HepG2 (cell line): ENCODE results near the gene ZNRD2. TPM values are rescaled to one million over a fixed set of nuclear protein-coding genes. Genes with fewer than 3 reads are reported as not detected.

Source experiments
- CSRNP2 ChIP-seq: sonication (generic); formaldehyde crosslinking; conservative IDR thresholded peaks from 2 replicates; pipeline ENCODE4 v1.8.0; 2022; ENCODE audit warnings: low read depth, missing genetic modification reagents
- FOXC1 ChIP-seq: sonication (generic); formaldehyde crosslinking; IDR thresholded peaks from 2 replicates; pipeline ENCODE4 v1.8.0; 2022; ENCODE audit warnings: mild to moderate bottlenecking, missing genetic modification reagents, borderline replicate concordance
- HES4 ChIP-seq: sonication (generic); formaldehyde crosslinking; IDR thresholded peaks from 2 replicates; pipeline ENCODE4 v1.9.0; 2021; ENCODE audit warnings: mild to moderate bottlenecking, missing genetic modification reagents, borderline replicate concordance
- MBD4 ChIP-seq: IDR thresholded peaks from 2 replicates; pipeline ENCODE4 v1.6.1; 2012; ENCODE audit warnings: low read length, inconsistent platforms, borderline replicate concordance
- MXI1 ChIP-seq: IDR thresholded peaks from 3 replicates; pipeline ENCODE4 v1.6.1; 2012; ENCODE audit warnings: low read depth, low read length, inconsistent platforms, borderline replicate concordance
- NFE2 ChIP-seq: sonication (generic); formaldehyde crosslinking; IDR thresholded peaks from 2 replicates; pipeline ENCODE4 v1.4.0; 2020; ENCODE audit warnings: missing genetic modification reagents
- SIX1 ChIP-seq: sonication (generic); formaldehyde crosslinking; IDR thresholded peaks from 2 replicates; pipeline ENCODE4 v1.4.0; 2020; ENCODE audit warnings: missing genetic modification reagents, borderline replicate concordance
- SMC3 ChIP-seq: IDR thresholded peaks from 2 replicates; pipeline ENCODE4 v1.6.1; 2011; ENCODE audit warnings: low read length, improper control_type of control experiment
- SOX5 ChIP-seq: IDR thresholded peaks from 2 replicates; pipeline ENCODE4 v1.6.1; 2016; ENCODE audit warnings: borderline replicate concordance
- ZBTB1 ChIP-seq: sonication (generic); formaldehyde crosslinking; IDR thresholded peaks from 2 replicates; pipeline ENCODE4 v1.4.0; 2020; ENCODE audit warnings: missing genetic modification reagents, borderline replicate concordance
- ZFP37 ChIP-seq: sonication (generic); formaldehyde crosslinking; IDR thresholded peaks from 2 replicates; pipeline ENCODE4 v1.4.0; 2020; ENCODE audit warnings: missing genetic modification reagents, borderline replicate concordance
- ZNF572 ChIP-seq: sonication (generic); formaldehyde crosslinking; IDR thresholded peaks from 2 replicates; pipeline ENCODE4 v1.5.1; 2020; ENCODE audit warnings: mild to moderate bottlenecking, missing genetic modification reagents
- ZNF646 ChIP-seq: sonication (generic); formaldehyde crosslinking; IDR thresholded peaks from 2 replicates; pipeline ENCODE4 v1.9.0; 2021; ENCODE audit warnings: mild to moderate bottlenecking, missing genetic modification reagents
- ZNF839 ChIP-seq: sonication (generic); formaldehyde crosslinking; IDR thresholded peaks from 2 replicates; pipeline ENCODE4 v1.4.0; 2020; ENCODE audit warnings: missing genetic modification reagents, mild to moderate bottlenecking, borderline replicate concordance
- polyA plus RNA-seq, 8 experiments: library from polyadenylated mRNA; depleted of rRNA in 3 of 8; stranded (reverse) in 7 of 8; unstranded in 1 of 8; fragments of >200 nt; fragmentation: Illumina TruSeq in 4 of 8; extraction: Trizol in 4 of 8; gene quantifications; 2 replicates each; pipeline versions ENCODE4 v1.2.1 to v1.2.3, GENCODE V29; 2011 to 2016; ENCODE audit warnings: low read depth in 4 of 8, missing spikeins in 1 of 8, mixed read lengths in 1 of 8; ENCODE audit not compliant: insufficient read depth in 1 of 8
- total RNA-seq, 5 experiments: library from RNA; depleted of rRNA; stranded (reverse); fragments of >200 nt; fragmentation: Illumina TruSeq; extraction: Trizol; gene quantifications; 2 replicates each; pipeline ENCODE4 v1.2.3, GENCODE V29; 2016; ENCODE audit warnings: low read depth in 1 of 5

Gene ZNRD2
- total and polyA plus RNA-seq, 2 of the 13 experiments (the other 11 are each of a cell fraction or from before 2014, with no cell fraction given), result 29.2 to 34.0 TPM

GRCh38 chr11:65526744-65527143 is 43.5 kb upstream of the ZNRD2 start (continued):
- TF ChIP-seq ZBTB1 (CRISPR knock-in tag) (no peak), CSRNP2 (CRISPR knock-in tag) (no peak), SOX5 (CRISPR knock-in tag) (no peak), ZNF839 (no peak), ZNF572 (CRISPR knock-in tag) (no peak), ZFP37 (CRISPR knock-in tag) (no peak), FOXC1 (no peak), SIX1 (CRISPR knock-in tag) (no peak), SMC3 (no peak), MBD4 (no peak), ZNF646 (CRISPR knock-in tag) (no peak), MXI1 (no peak), HES4 (CRISPR knock-in tag) (no peak), NFE2 (no peak)
- TF ChIP-seq, all 625 proteins: peak for 0
